Measurements from ENCODE around the gene AHRR. TPM values are rescaled to one million over a fixed set of nuclear protein-coding genes. Genes with fewer than 3 reads are reported as not detected.

The AHRR gene
- total RNA-seq, 6 experiments from 2014 or later, result 0.06 to 0.81 (median 0.43) TPM

GRCh38 chr5:355379-355935, 33.9 kb downstream of the AHRR start:
- DNase-seq, result no peak
- TF ChIP-seq POLR2A (IDR thresholded peaks at IDR 0.05), result no peak
- TF ChIP-seq CTCF (IDR thresholded peaks at IDR 0.05), result no peak
- Histone ChIP-seq H3K9me3 (no peaks in the 10 kb centered on the region), H3K27ac (no peak overlapping the region), H3K4me1 (no peaks in the 10 kb centered on the region), H3K36me3 (no peaks in the 10 kb centered on the region), H3K4me3 (no peak overlapping the region), H3K27me3 (no peaks in the 10 kb centered on the region)
- peak in 1 of 4 donors; percentile 21 for ATAC-seq
- WGBS (ENCODE audit: insufficient coverage, low coverage, low lambda C conversion rate, missing lambda C conversion rate), result 79% methylated on average over 2 of the region's 19 CpGs
- intact Hi-C loops (cut with DNase I), result no loop called here

GRCh38 chr5:355958-356357, 34.4 kb downstream of the AHRR start:
- Histone ChIP-seq H3K36me3 (no peaks in the 10 kb centered on the region), H3K9me3 (no peaks in the 10 kb centered on the region), H3K27ac (no peak overlapping the region), H3K4me1 (no peaks in the 10 kb centered on the region), H3K27me3 (no peaks in the 10 kb centered on the region), H3K4me3 (no peak overlapping the region)
- DNase-seq, result no peak
- WGBS (ENCODE audit: insufficient coverage, low coverage, low lambda C conversion rate, missing lambda C conversion rate), result 65% methylated on average over 2 of the region's 4 CpGs
- ATAC-seq, result no peak
- TF ChIP-seq POLR2A (IDR thresholded peaks at IDR 0.05) (no peak), CTCF (IDR thresholded peaks at IDR 0.05) (no peak)
- intact Hi-C loops (cut with DNase I), result no loop called here

GRCh38 chr5:359301-359897, 37.9 kb downstream of the AHRR start:
- intact Hi-C loops (cut with DNase I), result no loop called here
- Histone ChIP-seq H3K36me3 (no peaks in the 10 kb centered on the region), H3K4me3 (no peak overlapping the region), H3K4me1 (no peaks in the 10 kb centered on the region), H3K9me3 (no peaks in the 10 kb centered on the region), H3K27me3 (no peaks in the 10 kb centered on the region), H3K27ac (no peak overlapping the region)
- 87% methylated on average over 10 of the region's 23 CpGs for WGBS (ENCODE audit: insufficient coverage, low coverage, low lambda C conversion rate, missing lambda C conversion rate)
- DNase-seq (no peak), ATAC-seq (peak in 1 of 4 donors; percentile 19)
- TF ChIP-seq CTCF (IDR thresholded peaks at IDR 0.05), result no peak
- no peak for TF ChIP-seq POLR2A (IDR thresholded peaks at IDR 0.05)

GRCh38 chr5:360257-361027, 38.9 kb downstream of the AHRR start:
- Histone ChIP-seq H3K9me3 (no peaks in the 10 kb centered on the region), H3K27me3 (no peaks in the 10 kb centered on the region), H3K36me3 (no peaks in the 10 kb centered on the region), H3K4me3 (no peak overlapping the region), H3K4me1 (no peaks in the 10 kb centered on the region), H3K27ac (no peak overlapping the region)
- intact Hi-C loops (cut with DNase I), result no loop called here
- WGBS (ENCODE audit: insufficient coverage, low coverage, low lambda C conversion rate, missing lambda C conversion rate), result 73% methylated on average over 13 of the region's 14 CpGs
- TF ChIP-seq POLR2A (IDR thresholded peaks at IDR 0.05), result no peak
- TF ChIP-seq CTCF (IDR thresholded peaks at IDR 0.05), result no peak
- ATAC-seq, result no peak
- no peak for DNase-seq
